SH-SY5Y (cell line): ENCODE data around the gene ANO7.

Source experiments
- GATA2 ChIP-seq: IDR thresholded peaks from 2 replicates; pipeline ENCODE4 v1.6.1; 2011; ENCODE audit warnings: mild to moderate bottlenecking, low read depth, low read length
- GATA3 ChIP-seq: IDR thresholded peaks from 2 replicates; pipeline ENCODE4 v1.6.1; 2011; ENCODE audit warnings: low read depth, mild to moderate bottlenecking, low read length, moderate library complexity

Gene ANO7

DNA sequence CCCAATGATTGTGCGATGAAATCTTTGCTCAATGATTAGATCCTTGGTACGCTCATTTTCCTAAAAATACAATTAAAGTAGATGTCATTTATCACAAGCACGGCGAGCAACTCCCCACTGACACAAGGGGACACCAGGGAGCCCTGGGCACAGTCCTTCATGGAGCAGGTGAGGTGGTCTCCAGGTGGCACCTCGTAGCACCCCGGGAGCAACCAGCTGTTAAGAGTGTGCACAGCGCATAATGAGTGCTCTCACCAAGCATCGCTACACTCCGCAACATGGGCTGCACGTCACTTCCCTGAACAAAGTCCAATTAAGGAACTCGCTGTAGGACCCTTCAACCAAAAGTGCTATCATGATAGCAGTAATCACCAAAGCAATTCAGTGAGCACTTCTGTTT, 59.8 kb downstream of the ANO7 start:
- TF ChIP-seq GATA2 (no peak), GATA3 (no peak)

DNA sequence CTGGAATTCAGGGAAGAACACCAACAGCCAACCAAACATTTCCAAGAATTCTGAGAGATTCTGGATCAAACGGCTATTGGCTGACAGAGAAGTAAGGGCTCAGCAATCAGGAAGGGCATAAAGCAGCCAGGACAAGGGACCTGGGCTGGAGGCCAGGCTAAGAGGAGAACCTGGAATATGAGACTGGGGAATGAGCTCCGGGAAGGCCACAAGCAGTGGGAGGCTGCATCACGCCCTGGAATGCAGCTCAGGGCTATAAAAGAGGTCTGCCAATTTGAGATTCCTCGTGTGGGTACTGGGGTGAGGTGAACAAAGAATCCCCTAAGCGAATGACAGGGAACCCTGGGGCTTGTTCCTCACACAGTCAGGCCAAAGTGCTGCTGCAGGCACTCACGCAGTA, 60.4 kb downstream of the ANO7 start:
- TF ChIP-seq GATA2 (no peak), GATA3 (no peak)

DNA sequence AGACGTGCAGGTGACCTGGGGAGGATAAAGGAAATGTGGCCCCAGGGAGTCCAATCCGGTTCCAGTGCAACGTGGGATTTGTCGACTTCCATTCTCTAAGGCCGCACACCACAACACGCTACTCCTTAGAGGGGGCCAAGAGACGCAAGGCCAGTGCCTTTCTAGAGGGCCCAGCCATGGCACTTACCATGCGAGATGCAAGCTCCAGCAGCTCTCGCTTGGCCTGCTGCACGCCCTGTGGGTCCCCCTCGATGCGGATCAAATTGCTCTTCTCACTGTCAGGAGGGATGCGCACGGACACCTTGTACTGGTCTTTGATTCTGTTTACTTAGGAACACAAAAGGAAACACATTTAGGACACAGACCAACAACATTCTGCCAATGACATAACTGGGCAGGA, 61.2 kb downstream of the ANO7 start:
- TF ChIP-seq GATA2 (no peak), GATA3 (no peak)

DNA sequence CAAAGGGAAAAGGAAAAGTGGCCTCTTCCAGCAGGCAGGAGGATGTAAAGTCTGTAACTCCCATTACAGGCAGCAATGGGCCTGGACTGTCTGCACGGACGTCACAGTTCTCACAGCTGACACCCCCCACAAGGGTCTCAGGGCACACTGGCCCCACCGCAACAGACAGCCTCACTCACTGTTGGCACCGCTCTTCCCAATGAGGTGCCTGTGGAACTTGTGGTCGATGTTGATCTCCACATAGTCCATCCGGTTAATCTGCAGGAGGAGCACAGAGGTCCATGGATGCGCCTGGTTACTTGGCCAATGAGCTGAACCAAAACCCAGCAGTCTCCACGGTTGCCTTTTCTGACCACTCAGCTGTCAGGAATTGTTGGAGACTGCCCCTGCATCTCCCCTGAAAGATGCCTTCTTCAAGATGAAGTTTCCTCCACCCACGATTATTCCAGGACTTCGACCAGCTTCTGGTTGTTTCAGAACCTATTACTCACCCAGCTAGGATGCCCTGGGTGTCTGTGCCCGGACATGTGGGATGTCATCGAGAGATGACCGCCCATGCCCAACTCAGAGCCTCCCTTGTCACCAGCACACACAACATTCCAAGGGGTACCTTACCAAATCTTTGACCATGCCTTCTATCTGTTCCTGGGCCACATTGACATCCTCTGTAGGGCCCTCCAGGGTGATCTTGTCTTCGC, 64.5 kb downstream of the ANO7 start:
- TF ChIP-seq GATA3 (no peak), GATA2 (no peak)

DNA sequence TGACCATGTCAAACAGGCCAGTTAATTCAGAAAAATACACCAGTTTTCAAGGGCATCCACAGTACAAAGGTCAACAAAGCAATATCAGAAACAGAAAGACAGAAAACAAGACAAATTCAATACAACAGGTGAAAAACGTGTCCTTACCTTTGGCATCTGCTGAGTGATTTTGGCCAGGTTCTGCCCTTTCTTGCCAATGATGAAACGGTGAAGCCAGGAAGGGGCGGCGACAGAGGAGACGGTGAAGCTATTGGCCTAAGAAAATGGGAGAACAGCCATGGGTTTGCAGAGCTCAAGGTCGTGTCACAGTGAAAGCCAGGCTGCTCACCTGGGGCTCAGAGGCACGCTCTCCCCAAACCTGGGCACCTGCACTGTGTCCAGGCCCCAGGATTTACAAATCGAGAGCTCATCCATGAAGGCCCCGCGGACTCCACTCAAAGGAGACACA, 66.5 kb downstream of the ANO7 start:
- TF ChIP-seq GATA3, result no peak
- no peak for TF ChIP-seq GATA2

DNA sequence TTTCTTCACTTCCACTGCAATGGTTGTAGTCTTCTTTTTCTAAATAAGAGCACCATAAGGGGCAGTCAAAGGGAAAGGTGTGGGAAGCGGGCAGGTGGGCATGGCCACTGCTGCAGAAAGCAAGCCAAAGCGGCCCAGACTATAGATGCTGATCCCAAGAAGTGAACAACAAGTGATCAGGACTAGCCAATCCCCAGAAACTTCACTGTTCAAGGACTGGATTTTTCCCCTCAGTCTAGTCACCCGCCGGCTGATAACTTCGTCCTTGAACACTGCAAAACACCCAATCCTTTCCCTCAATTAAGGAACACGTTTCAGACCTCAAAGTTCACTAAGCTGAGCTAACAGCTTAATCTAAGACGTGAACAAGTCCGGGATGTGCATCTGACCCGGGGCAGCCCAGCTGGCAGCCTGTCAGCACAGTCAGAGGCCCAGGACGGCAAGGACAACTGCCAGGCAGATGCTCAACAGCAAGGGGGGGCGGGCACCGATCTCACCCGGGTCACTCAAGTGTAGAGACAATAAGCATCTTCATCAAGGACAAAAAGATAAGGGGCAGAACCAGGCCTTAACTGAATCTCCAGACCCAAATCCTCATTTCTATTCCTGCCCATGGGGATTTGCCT, 67.2 kb downstream of the ANO7 start:
- TF ChIP-seq GATA3 (no peak), GATA2 (no peak)

DNA sequence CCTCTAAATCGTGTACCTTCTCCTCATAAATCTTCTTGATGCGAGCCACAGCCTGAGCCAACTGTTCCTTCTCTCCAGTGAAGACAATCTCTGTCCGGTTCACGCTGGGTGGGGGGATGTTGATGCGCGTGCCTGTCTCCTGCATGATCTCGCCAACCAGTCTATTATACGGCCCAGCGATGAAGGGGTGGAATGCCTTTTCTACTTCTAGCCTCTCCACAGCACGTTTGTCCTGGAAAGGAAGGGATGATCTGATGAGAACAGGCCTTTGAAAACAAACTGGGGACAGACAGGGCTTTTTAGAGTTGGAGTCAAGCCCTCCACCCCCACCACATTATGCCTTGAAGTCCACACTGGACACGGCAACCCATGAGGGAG, 67.7 kb downstream of the ANO7 start:
- no peak for TF ChIP-seq GATA2
- TF ChIP-seq GATA3, result no peak

DNA sequence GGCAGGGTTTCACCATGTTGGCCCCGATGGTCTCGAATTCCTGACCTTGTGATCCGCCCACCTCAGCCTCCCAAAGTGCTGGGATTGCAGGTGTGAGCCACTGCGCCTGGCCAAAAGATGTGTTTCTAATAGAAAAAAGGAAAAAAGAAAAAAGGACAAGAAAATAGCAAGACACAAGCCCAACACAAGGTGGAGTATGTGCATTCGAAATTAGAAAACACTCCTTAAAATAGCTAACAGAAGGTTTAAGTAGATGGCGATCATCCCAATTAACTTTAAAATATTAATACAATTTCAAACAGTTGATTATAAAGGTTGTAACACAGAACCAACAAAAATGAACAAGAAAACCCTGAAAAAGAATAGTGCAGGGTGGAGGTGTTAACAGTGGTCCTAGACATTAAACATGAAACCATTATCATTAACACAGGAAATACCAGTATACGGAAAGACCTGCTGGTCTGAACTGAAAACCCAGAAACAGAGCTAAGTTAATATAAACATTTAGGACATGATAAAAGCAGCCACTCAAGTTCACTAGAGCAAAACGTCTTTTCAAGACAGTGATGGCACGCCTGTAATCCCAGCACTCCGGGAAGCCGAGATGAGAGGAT, 69.0 kb downstream of the ANO7 start:
- TF ChIP-seq GATA2 (no peak), GATA3 (no peak)

DNA sequence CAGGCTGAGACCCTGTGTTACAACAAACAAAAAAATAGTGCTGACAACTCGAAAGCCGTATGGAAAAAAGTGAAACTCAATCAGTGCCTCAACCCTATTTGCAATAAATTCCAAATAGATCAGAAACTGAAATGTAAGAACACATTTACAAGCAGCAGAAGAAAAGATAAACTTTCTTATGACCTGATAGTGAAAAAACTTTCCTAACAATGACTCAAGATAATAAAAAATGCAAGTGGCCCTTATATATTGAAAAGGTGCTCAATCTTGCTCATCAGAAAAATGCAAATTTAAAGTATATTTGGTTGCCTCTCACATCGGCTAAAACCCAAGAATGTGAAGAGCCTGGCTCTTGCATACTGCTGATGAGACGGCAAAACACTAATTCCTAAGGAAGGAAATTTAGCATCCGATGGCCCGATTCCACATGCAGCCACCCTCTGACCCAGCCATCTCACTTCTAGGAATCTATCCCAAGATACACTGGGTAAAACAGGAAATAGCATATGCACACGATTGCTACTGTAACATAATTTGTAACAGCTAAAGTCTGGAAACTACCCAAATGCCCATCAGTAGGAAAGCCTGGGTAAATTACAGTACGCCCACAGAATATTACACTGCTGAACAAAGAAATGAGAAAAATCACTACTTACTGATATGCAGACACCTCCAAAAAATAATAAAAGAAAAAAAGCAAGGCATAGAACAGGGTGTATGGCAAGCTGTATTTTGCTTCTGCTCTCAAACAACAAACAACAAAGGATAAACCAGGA, 70.2 kb downstream of the ANO7 start:
- TF ChIP-seq GATA2 (no peak), GATA3 (no peak)

DNA sequence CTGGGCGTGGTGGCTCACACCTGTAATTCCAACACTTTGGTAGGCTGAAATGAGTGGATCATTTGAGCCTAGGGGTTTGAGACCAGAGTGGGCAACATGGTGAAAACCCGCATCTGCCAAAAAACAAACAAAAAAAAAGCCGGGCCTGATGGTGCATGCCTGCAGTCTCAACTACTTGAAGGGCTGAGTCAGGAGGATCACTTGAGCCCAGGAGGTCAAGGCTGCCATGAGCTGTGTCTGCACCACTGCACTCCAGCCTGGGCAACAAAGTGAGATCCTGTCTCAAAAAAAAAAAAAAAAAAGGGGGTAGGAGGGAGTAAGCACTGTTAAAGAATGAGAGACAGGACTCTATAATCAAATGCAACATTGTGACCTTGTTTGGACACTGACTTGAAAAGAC, 72.4 kb downstream of the ANO7 start:
- TF ChIP-seq GATA3 (no peak), GATA2 (no peak)

DNA sequence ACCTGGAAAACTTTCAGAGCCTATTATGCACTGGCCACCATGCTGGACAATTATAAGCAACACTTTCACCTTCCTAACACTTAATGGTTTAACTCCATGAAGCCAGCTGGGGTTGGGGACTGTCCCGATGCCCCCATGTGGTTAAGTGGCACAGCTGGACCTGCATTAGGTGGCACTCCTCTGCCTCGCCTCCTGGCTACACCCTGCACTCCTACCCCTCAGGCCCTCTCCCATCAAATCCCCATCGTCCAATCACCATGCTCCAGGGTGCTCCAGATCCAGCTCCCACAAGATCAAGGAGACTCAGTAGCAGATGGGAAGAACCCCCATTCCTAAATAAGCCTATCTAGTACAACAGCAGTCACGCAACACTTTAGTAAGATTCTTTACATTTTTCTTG, 73.2 kb downstream of the ANO7 start:
- TF ChIP-seq GATA2, result no peak

DNA sequence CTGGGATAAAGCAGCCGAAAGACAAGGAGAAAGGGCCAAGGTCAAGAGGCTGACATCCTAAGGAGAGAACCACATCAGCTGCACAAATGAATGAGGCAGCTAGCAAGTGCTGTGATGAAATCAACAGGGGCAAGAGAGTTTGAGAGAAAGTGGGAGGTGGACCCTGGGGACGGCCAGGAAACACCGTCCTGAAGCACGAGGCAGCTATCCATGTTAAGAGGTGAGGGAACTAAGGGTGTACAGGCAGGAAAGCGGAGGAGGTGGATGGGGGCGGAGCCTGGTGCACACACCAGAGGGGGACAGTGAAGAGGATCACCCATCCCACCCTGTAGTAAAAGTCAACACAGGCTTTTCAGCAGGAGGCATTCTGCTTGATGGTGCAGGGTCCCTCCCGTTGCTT, 74.6 kb downstream of the ANO7 start:
- TF ChIP-seq GATA3 (no peak), GATA2 (no peak)

DNA sequence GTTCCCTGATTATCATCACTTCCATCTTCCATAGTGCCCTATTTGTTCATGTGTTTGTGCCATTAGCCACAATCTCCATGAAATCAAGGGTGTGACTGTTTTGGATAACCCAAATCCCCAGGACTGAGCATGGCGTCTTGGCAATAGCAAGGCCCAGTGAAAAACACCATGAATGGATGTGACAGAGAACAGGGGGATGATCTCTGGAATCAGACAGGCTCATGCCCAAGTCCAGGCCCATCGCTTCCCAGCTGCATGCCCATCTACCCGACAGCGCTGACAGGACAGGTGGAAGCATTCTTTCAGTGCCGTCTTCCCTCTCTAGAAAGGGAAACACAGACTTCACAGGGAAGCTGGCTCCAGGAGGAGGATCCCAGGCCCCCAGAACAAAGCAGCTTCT, 77.0 kb downstream of the ANO7 start:
- no peak for TF ChIP-seq GATA3
- TF ChIP-seq GATA2, result peak; percentile 59; the same call in 1 of the 2 replicates

DNA sequence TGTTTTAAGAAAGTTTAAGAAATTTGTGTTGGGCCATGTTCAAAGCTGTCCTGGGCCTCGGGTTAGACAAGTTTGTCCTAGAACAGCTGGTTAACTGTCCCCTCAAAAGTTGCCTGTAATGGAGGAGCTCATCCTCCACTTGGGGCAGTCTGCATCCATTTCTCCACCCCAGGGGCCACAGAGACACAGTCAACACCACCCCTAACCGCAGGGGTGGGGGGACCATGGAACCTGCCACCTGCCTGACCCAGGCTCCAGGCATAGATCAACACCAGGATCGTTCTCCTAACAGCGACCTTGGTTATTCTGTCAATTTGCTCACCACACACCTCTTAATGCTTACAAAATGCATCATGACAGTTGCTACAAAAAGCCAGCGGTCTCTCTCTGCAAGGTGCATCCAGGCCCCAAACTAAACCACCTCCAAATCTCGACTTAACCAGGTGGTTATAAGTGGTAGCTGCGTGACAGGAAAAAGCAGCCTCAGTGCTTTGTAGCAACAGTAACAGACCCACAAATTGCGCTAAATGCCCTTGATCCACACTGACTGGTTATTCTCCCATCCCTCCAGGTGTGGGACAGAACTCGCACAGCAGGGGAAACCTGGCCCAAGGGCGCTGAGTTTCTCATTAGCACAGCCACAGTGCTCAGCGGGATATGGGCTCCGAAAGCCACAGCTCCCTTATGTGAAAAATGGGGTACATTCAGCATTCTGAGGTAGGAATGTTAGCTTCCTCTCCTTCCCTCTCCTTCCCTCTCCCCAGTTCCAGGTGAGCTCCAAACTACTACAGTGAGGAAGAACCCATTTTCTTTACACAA, 79.0 kb downstream of the ANO7 start:
- TF ChIP-seq GATA2, result no peak
- TF ChIP-seq GATA3, result no peak

DNA sequence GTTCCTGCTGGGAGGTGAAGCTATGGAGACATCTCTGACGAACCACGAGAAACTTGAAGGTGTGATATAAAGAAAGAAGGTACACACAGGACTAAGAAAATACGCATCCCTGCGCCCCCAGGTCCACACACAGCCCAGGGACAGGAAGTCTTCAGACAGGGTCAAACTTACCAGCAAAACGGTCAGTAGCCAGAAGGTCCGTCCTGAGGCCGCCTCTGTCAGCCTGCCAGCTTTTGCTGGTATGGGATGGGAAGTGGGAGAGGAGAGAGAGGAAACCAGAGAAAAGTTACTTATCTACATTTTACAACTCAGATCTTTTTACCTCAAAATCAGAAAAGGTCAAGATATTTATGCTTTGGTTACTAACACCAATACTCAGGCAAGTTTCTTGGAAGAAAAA, 79.8 kb downstream of the ANO7 start:
- TF ChIP-seq GATA3 (no peak), GATA2 (no peak)
